ENCODE data around the gene WWOX.
"Not testable (repeated sequence)": the region's sequence is repeated elsewhere in the genome, so short reads cannot be mapped to it uniquely, and the experiment has no call there.

WWOX gene

DNA sequence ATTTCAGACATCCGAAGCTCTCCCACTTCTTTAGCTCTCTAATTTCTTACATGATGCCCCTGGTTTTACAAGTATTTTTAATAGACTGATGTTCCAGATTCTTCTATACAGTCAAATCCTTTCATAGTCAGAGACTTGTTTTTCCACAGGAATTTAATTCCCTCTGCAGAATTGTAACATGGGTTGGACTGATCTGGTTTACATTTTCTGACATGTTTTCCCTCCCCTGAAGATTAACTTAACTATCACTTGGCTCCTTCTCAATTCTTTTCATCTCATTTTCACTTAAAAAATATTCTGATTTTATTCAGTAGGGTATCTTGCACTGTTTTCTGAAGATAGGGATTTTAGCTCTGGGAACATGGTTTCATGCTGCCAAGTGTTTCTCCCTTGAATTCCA lies 1148.9 kb downstream of the WWOX start:
- H3K9me3 ChIP-seq, result no peaks in the 10 kb centered on the region
- H3K27me3 ChIP-seq, result no peaks in the 10 kb centered on the region
- TF ChIP-seq, protein P1, sequence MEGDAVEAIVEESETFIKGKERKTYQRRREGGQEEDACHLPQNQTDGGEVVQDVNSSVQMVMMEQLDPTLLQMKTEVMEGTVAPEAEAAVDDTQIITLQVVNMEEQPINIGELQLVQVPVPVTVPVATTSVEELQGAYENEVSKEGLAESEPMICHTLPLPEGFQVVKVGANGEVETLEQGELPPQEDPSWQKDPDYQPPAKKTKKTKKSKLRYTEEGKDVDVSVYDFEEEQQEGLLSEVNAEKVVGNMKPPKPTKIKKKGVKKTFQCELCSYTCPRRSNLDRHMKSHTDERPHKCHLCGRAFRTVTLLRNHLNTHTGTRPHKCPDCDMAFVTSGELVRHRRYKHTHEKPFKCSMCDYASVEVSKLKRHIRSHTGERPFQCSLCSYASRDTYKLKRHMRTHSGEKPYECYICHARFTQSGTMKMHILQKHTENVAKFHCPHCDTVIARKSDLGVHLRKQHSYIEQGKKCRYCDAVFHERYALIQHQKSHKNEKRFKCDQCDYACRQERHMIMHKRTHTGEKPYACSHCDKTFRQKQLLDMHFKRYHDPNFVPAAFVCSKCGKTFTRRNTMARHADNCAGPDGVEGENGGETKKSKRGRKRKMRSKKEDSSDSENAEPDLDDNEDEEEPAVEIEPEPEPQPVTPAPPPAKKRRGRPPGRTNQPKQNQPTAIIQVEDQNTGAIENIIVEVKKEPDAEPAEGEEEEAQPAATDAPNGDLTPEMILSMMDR (IDR thresholded peaks at IDR 0.05), result no peak
- no peak overlapping the region for H3K4me3 ChIP-seq (ENCODE audit: low read depth in 1 of 2, low read length in 1 of 2)
- no peaks in the 10 kb centered on the region for H3K36me3 ChIP-seq
- H3K27ac ChIP-seq, result no peak overlapping the region
- H3K4me1 ChIP-seq (ENCODE audit: control insufficient read depth in 1 of 2, insufficient read depth in 1 of 2, low read depth in 1 of 2, low read length in 1 of 2), result no peaks in the 10 kb centered on the region

- H3K4me1 ChIP-seq (ENCODE audit: control insufficient read depth in 1 of 2, insufficient read depth in 1 of 2, low read depth in 1 of 2, low read length in 1 of 2), result no peaks in the 10 kb centered on the region
- TF ChIP-seq, protein P1 (IDR thresholded peaks at IDR 0.05), result no peak
- H3K27ac ChIP-seq, result no peak overlapping the region
- no peaks in the 10 kb centered on the region for H3K27me3 ChIP-seq
- H3K4me3 ChIP-seq (ENCODE audit: low read depth in 1 of 2, low read length in 1 of 2), result no peak overlapping the region
- no peaks in the 10 kb centered on the region for H3K9me3 ChIP-seq
- no peaks in the 10 kb centered on the region for H3K36me3 ChIP-seq
Measured at GRCh38 chr16:79250502-79251098, 1151.1 kb downstream of the WWOX start.

GRCh38 chr16:79253100-79253631 lies 1153.7 kb downstream of the WWOX start:
- Histone ChIP-seq H3K27me3 (no peaks in the 10 kb centered on the region), H3K27ac (no peak overlapping the region), H3K9me3 (no peaks in the 10 kb centered on the region), H3K4me3 (ENCODE audit: low read depth in 1 of 2, low read length in 1 of 2) (no peak overlapping the region), H3K36me3 (no peaks in the 10 kb centered on the region), H3K4me1 (ENCODE audit: control insufficient read depth in 1 of 2, insufficient read depth in 1 of 2, low read depth in 1 of 2, low read length in 1 of 2) (no peaks in the 10 kb centered on the region)
- TF ChIP-seq, protein P1 (IDR thresholded peaks at IDR 0.05), result no peak

- no peaks in the 10 kb centered on the region for H3K27me3 ChIP-seq
- H3K27ac ChIP-seq, result no peak overlapping the region
- H3K4me3 ChIP-seq (ENCODE audit: low read depth in 1 of 2, low read length in 1 of 2), result no peak overlapping the region
- TF ChIP-seq, protein P1 (IDR thresholded peaks at IDR 0.05), result no peak
- H3K9me3 ChIP-seq, result no peaks in the 10 kb centered on the region
- H3K36me3 ChIP-seq, result no peaks in the 10 kb centered on the region
- H3K4me1 ChIP-seq (ENCODE audit: control insufficient read depth in 1 of 2, insufficient read depth in 1 of 2, low read depth in 1 of 2, low read length in 1 of 2), result no peaks in the 10 kb centered on the region
Measured at GRCh38 chr16:79257953-79258490, 1158.6 kb downstream of the WWOX start.

DNA sequence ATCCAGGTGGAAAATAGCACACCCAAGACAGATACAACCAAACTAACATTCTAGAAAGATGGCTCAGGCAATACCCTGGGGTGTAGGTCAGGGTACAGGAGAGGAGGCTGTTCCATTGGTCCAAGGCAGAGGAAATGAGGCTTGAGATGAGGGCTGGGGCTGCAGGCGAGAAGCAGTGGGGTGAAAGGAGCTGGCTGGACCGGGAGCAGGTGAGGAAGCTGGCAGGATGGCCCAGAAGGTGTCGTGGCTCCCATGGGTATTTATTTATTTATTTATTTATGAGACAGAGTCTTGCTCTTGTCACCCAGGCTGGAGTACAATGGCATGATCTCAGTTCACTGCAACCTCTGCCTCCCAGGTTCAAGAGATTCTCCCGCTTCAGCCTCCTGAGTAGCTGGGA lies 1161.4 kb downstream of the WWOX start:
- not testable (repeated sequence) for H3K27me3 ChIP-seq; H3K36me3 ChIP-seq; H3K27ac ChIP-seq; H3K4me3 ChIP-seq (ENCODE audit: low read depth in 1 of 2, low read length in 1 of 2); H3K4me1 ChIP-seq (ENCODE audit: control insufficient read depth in 1 of 2, insufficient read depth in 1 of 2, low read depth in 1 of 2, low read length in 1 of 2); H3K9me3 ChIP-seq

DNA sequence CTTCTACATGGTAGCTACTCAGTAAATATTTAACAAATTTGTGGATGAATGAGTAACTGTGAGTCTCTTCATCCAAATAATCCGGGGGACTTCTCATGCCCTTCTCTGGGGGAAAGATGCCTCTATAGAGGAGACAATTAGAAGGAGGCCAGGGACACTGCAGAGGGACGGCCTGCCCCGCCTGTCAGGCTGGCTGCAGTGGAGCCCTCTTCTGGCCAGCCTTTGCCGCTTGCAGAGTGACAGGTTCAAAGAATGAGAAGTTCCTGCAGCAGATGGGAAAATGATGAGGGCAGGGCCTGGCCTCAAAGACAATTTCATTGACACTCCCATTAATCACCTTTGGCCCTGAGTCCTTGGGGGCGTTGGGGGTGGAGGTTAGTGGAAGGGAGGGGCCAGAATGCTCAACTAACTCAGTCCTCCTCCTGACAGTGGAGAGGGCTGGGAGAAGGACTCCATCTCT lies 1162.1 kb downstream of the WWOX start:
- Histone ChIP-seq H3K4me3 (ENCODE audit: low read depth in 1 of 2, low read length in 1 of 2) (no peak overlapping the region), H3K9me3 (no peaks in the 10 kb centered on the region), H3K4me1 (ENCODE audit: control insufficient read depth in 1 of 2, insufficient read depth in 1 of 2, low read depth in 1 of 2, low read length in 1 of 2) (no peaks in the 10 kb centered on the region), H3K27me3 (no peaks in the 10 kb centered on the region), H3K27ac (no peak overlapping the region), H3K36me3 (no peaks in the 10 kb centered on the region)
- TF ChIP-seq, protein P1 (IDR thresholded peaks at IDR 0.05), result no peak
